ENCODE data around the gene FIZ1.
"Not testable (repeated sequence)": the region's sequence is repeated elsewhere in the genome, so short reads cannot be mapped to it uniquely, and the experiment has no call there.

Gene FIZ1

DNA sequence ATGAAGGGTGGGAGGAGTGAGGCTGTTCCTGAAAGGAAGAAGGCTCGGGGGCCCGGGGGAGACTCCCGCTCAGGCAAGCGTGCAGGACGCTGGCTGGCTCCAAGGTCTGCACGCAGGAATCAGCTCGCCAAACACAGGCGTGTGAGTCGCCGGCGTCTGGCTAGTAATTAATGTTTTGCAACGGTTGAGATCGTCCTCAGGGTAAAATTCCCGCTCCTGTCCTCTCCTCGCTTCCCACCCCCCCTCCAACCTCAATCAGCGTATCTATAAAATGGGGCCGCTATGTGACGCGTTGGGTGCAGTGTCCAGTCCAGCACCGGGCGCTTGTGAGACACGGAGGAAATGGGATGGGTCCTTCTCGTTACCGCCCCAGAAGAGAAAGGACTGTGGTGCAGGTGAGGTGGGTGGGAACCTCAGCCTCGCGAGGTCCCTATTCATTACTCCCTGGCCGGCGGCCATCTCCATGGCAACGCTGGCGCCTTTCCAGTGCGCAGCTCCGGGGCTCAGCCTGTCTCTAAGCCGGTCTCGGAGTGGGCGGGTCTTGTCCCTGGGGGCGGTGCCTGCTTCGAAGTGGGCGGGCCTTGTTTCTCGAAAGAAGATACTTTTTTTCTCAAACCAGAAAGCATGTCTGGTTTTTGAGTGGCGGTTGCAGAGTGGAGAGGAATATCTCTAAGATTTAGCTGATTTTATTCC lies 12.2 kb downstream of the FIZ1 start:
- TF ChIP-seq, protein P1, sequence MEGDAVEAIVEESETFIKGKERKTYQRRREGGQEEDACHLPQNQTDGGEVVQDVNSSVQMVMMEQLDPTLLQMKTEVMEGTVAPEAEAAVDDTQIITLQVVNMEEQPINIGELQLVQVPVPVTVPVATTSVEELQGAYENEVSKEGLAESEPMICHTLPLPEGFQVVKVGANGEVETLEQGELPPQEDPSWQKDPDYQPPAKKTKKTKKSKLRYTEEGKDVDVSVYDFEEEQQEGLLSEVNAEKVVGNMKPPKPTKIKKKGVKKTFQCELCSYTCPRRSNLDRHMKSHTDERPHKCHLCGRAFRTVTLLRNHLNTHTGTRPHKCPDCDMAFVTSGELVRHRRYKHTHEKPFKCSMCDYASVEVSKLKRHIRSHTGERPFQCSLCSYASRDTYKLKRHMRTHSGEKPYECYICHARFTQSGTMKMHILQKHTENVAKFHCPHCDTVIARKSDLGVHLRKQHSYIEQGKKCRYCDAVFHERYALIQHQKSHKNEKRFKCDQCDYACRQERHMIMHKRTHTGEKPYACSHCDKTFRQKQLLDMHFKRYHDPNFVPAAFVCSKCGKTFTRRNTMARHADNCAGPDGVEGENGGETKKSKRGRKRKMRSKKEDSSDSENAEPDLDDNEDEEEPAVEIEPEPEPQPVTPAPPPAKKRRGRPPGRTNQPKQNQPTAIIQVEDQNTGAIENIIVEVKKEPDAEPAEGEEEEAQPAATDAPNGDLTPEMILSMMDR (IDR thresholded peaks at IDR 0.05; ENCODE audit: unreplicated experiment in 3 of 3), result no peak
- Mint-ChIP-seq H3K4me3 (peak overlapping the region; percentile 77 to 84 (median 80)), H3K4me1 (peaks cover 33% of the 10 kb centered on the region), H3K27ac (peak overlapping the region; percentile 97 to 100 (median 99)), H3K27me3 (ENCODE audit: low read depth) (peaks cover 6% of the 10 kb centered on the region), H3K9me3 (no peaks in the 10 kb centered on the region), H3K36me3 (ENCODE audit: low read depth) (peaks cover 7% of the 10 kb centered on the region)

DNA sequence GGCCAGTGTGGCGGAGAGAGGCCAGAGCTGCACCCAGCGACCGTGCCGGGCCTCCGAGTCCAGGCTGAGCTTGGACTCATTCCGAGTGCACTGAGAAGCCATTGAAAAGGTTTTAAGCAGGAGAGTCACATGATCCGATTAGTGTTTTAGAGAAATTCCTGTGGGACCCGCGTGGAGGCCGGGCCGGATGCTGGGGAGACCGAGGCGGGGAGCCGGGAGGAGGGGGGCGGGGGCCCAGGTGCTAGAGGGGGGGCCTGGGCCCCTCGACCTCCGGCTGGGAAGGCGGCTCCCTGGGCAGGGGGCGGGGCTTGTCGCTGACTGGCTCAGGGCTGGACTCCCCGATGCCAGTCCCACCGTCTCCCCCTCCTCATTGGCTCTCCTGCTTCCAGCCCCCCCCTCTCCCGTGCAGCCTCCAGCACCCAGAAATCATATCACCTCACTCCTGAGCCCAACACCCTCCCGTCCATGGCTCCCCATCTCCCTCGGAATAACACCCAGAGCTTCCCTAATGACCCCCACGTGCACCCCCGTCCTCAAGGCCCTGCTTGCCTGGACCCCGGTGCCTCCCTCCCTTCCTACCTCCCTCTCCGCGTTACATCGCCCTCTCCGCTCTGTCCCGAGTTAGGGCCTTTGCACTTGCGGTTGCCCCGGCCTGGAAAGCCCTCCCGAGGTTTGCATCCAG lies 13.5 kb downstream of the FIZ1 start:
- H3K36me3 Mint-ChIP-seq (ENCODE audit: low read depth), result no peaks in the 10 kb centered on the region
- H3K4me1 Mint-ChIP-seq, result peaks cover 45% of the 10 kb centered on the region
- TF ChIP-seq, protein P1 (IDR thresholded peaks at IDR 0.05; ENCODE audit: unreplicated experiment in 3 of 3), result no peak
- H3K27me3 Mint-ChIP-seq (ENCODE audit: low read depth), result peaks cover 6% of the 10 kb centered on the region
- no peaks in the 10 kb centered on the region for H3K9me3 Mint-ChIP-seq
- H3K27ac Mint-ChIP-seq, result peak overlapping the region; percentile 97 to 100 (median 99)
- peak overlapping the region; percentile 77 to 84 (median 80) for H3K4me3 Mint-ChIP-seq

DNA sequence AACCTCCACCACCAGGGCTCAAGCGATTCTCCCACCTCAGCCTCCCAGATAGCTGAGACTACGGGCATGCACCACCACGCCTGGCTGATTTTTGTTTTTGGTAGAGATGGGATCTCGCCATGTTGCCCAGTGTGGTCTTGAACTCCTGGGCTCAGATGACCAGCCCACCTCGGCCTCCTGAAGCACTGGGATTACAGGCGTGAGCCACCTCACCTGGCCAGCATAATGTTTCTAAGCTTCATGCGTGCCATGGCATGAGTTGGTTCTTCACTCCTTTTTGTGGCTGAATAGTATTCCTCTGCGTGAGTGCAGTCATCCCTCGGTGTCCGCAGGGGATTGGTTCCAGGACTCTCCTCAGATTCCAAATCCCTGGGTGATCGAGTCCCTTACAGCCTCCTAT lies 14.4 kb downstream of the FIZ1 start:
- Mint-ChIP-seq H3K4me3 (peak overlapping the region; percentile 77 to 80 (median 78)), H3K36me3 (ENCODE audit: low read depth) (peaks cover under 1% of the 10 kb centered on the region), H3K27ac (peak overlapping the region; percentile 97 to 100 (median 99)), H3K9me3 (no peaks in the 10 kb centered on the region), H3K27me3 (ENCODE audit: low read depth) (peaks cover 6% of the 10 kb centered on the region), H3K4me1 (peaks cover 46% of the 10 kb centered on the region)
- TF ChIP-seq, protein P1 (IDR thresholded peaks at IDR 0.05; ENCODE audit: unreplicated experiment in 3 of 3), result no peak

DNA sequence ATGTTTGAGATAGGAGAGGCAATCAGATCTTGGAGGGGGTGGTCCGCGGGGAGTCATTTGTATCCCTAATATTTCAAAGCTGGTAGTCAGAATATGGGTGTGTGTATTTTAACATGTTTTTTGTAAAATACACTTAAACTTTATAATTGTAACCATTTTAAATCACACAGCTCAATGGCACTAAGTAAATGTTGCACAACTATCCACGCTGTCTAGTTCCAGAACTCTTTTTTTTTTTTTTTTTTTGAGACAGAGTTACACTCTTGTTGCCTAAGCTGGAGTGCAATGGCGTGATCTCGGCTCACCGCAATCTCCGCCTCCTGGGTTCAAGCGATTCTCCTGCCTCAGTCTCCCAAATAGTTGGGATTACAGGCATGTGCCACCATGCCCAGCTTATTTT lies 15.4 kb downstream of the FIZ1 start:
- H3K36me3 Mint-ChIP-seq (ENCODE audit: low read depth); H3K9me3 Mint-ChIP-seq; H3K27me3 Mint-ChIP-seq (ENCODE audit: low read depth): not testable (repeated sequence)
- peaks cover 50% of the 10 kb centered on the region for H3K4me1 Mint-ChIP-seq
- peak overlapping the region; percentile 82 to 99 (median 97) for H3K27ac Mint-ChIP-seq
- peak overlapping the region in 1 of 3 experiments; percentile 26 for H3K4me3 Mint-ChIP-seq

DNA sequence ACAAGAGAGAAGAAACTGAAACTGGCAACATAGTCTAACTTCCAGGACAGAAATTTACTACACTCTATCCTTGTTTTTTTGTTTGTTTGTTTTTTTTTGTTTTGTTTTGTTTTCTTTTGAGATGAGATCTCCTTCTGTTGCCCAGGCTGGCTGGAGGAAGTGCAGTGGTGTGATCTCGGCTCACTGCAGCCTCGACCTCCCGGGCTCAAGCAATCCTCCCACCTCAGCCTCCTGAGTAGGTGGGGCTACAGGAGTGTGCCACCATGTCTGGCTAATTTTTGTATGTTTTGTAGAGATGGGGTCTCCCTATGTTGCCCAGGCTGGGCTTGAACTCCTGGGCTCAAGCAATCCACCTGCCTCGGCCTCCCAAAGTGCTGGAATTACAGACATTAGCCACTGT lies 17.0 kb downstream of the FIZ1 start:
- Mint-ChIP-seq H3K4me1 (peaks cover 47% of the 10 kb centered on the region), H3K4me3 (peak overlapping the region; percentile 99), H3K27ac (peak overlapping the region; percentile 87 to 98 (median 96))
- not testable (repeated sequence) for H3K27me3 Mint-ChIP-seq (ENCODE audit: low read depth); H3K9me3 Mint-ChIP-seq; H3K36me3 Mint-ChIP-seq (ENCODE audit: low read depth)

DNA sequence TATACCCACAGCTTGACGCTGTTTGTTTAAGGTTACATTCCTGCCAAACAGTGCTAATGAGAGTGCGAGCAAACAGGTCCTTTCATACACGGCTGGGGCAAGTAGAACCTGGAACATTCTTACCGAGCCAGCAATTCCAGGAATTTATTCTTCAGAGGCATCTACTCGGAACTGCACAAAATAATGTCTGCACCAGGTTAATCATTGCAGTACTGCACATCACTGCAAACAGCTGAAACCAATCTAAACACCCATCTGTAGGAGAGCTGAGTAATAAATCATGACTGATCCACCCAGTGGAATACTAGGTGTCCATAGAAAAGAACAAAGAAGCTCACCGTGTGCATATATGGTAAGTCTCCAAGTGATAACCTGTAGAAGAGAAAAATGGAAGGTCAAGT lies 17.5 kb downstream of the FIZ1 start:
- Mint-ChIP-seq H3K4me3 (peak overlapping the region; percentile 99), H3K27ac (peak overlapping the region; percentile 87 to 98 (median 96)), H3K4me1 (peaks cover 42% of the 10 kb centered on the region), H3K36me3 (ENCODE audit: low read depth) (peaks cover 12% of the 10 kb centered on the region), H3K9me3 (no peaks in the 10 kb centered on the region), H3K27me3 (ENCODE audit: low read depth) (peaks cover 6% of the 10 kb centered on the region)
- TF ChIP-seq, protein P1 (IDR thresholded peaks at IDR 0.05; ENCODE audit: unreplicated experiment in 3 of 3), result no peak
